Activated CD4-positive, alpha-beta T cell treated with anti-CD3 and anti-CD28 coated beads, Interleukin-2, amount 50 U/mL, for 1 hour (primary cell): ENCODE measurements around the gene SLC32A1.
A peak's percentile ranks its signal among the peaks of the same experiment; 100 is the strongest.

Experiments
- DNase-seq: peaks from one replicate; pipeline ENCODE4 v3.0.0-alpha.2; 2020

The SLC32A1 gene

DNA sequence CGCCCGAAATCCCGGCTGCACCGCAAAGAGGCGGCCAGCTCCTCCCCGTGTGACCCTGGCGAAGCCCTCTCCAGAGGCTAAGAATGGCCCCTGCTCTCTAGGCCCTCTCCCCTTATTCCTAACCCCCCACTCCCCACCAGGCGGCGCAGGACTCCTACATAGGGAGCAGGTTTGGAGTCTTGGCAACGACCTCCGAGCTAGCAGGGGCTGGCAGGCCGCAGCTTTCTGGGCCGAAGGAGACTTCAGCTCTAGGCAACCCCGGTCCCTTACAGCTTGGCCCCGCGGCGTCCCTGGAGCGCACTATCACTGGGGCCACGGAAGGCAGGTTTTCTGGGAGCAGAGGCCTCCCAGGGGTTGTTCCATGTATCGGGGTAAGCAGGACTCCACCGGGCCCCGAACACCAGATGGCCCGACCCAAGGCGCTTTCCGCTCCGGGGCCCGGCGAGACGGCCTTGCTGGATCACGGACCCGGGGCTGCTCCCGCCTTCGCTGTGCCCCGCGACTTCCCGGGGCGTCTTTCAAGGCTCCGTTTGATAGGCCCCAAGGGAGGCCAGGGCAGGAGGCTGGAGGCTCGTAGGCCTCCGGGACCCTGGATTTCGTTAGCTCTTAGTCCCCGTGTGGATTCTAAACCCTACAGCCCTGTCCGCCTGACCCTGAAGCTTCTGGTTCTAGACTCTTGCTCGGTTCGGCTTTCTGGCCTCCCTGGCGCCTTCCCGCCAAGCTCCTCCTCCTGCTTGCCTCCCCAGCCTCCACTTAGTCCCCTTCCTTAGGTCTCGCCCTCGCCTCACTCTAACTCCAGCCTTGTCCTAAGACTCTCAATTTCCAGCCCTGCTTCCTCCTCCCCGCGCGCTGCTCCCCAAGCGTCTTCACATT, 1.9 kb downstream of the SLC32A1 start:
- peak; percentile 39 for DNase-seq

DNA sequence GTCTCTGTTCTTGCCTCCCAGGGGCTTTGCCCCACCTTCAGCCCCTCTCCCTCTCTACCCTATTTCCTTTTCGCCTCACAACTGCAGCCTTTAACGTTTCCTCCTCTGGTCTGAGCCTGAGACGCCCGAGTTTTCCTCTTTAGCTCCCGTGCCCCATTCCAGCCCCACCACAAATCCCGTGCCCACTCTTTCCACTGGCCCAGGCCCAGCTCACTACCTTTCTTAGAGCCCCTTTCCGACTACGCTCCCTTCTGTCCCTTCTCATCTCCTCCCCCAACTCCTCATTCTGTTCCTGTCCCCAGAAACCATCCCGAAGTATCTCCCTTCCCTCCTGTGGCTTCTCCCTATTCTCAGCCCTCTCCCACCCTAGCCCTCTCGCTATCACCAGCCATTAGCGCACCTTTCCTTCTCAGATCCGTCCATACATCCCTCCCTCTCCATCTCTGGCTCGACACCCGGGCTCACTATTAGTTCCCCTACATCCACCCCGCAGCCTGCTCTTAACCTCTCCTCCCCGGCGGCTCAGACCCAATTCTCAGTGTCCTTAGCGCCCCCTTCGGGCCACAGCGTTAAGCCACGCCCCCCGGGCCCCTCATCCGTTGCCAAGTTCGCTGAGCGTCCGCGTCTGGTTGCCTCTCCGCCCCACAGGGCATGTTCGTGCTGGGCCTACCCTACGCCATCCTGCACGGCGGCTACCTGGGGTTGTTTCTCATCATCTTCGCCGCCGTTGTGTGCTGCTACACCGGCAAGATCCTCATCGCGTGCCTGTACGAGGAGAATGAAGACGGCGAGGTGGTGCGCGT, 2.7 kb downstream of the SLC32A1 start:
- DNase-seq, result peak; percentile 51

DNA sequence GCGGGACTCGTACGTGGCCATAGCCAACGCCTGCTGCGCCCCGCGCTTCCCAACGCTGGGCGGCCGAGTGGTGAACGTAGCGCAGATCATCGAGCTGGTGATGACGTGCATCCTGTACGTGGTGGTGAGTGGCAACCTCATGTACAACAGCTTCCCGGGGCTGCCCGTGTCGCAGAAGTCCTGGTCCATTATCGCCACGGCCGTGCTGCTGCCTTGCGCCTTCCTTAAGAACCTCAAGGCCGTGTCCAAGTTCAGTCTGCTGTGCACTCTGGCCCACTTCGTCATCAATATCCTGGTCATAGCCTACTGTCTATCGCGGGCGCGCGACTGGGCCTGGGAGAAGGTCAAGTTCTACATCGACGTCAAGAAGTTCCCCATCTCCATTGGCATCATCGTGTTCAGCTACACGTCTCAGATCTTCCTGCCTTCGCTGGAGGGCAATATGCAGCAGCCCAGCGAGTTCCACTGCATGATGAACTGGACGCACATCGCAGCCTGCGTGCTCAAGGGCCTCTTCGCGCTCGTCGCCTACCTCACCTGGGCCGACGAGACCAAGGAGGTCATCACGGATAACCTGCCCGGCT, 3.4 kb downstream of the SLC32A1 start:
- DNase-seq, result no peak

DNA sequence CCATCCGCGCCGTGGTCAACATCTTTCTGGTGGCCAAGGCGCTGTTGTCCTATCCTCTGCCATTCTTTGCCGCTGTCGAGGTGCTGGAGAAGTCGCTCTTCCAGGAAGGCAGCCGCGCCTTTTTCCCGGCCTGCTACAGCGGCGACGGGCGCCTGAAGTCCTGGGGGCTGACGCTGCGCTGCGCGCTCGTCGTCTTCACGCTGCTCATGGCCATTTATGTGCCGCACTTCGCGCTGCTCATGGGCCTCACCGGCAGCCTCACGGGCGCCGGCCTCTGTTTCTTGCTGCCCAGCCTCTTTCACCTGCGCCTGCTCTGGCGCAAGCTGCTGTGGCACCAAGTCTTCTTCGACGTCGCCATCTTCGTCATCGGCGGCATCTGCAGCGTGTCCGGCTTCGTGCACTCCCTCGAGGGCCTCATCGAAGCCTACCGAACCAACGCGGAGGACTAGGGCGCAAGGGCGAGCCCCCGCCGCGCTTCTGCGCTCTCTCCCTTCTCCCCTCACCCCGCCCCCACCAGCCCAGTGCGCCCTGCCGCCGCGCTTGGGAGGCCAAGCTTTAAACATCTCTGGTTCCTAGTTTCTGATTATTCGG, 4.0 kb downstream of the SLC32A1 start:
- no peak for DNase-seq

DNA sequence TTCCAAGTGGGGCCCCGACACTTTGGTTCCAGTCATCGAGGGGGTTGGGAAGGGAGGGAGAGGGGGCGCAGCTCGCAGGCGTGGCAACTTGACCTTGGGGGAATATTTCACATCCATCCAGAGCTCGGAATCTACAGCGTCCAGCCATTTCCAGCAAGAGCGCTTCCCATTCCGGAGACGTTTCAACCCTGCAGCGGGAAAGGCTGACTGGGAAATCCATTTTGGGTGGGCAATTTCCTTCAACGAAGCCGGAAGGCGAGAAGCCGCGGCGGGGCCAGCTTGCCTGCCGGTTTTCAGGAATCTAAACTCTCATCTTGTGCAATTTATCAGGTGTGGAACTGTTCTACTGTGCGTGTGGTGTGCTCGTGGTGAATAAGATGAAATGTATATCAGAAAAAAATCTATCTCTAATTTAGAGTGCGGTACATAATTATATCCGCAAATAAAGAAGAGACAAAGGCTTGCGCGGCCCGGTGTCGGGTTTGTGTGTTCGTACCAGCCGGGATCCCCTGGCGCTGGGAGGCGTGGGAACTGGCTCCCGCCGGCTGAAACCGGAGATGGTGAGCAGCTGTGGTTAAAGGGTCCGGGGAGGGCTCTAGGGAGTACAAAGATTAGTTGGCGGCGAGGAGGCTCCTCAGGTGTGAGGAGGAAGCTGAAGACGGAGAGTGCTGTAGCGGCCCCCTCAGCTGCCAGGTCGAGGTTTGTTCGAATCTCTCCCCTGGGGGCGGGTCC, 4.8 kb downstream of the SLC32A1 start:
- no peak for DNase-seq

DNA sequence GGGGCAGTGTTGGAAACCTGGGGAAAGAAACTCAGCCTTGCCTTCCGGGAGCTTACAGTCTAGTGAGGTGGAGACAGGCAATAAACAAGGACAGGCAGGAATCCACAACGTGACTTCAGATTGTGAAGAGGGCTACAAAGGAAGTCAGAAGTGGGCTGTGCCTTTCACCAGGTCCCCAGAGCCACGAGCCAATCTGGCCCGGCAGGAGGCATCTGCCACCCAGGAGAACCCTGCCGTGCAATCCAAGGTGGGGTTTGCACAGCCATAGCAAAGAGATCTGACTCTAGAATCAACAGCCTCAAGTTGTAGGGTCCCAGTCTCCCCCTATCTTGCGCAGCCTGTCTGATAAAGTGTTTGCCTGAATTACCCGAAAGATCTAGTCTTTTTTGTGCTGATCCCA, 5.5 kb downstream of the SLC32A1 start:
- DNase-seq, result no peak

DNA sequence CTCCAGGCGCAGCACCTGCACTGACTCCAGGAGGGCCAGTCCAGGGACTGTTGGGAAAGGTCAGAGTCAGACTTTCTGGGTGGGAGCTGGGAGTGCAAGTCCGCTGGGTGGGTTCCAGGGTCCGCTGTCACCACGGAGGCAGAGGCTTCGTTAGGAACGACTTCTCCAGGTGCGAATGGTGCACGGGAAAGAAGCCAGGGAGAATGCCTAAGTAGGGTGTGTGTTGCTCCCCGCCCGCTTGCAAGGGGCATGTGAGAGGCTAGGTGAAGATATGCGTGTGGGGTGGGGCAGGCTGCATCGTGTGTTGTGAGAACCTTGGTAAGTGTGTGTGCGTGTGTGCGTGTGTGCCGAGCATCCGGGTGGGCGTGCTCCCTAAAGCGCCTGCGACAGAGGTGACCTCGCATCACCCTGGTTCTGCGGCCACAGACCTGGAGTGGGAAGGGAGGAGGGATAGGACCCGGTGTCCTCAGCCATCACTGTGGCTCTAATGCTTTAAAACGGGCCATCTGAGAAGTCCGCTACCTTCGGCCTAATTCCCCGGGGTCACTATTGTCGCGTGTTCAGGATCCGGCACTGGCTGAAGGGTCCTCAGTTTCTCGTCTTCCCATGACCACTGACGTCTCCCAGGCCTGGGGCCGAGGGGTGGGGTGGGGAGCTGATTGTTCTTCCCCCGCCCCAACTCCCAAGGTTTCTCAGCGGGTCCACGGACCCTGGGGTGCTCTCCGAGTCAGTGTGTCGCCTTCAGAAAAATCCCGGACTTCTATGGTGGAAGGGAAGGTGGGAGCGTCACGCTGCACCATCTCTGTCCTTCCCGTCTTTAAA, 6.1 kb downstream of the SLC32A1 start:
- DNase-seq, result no peak

DNA sequence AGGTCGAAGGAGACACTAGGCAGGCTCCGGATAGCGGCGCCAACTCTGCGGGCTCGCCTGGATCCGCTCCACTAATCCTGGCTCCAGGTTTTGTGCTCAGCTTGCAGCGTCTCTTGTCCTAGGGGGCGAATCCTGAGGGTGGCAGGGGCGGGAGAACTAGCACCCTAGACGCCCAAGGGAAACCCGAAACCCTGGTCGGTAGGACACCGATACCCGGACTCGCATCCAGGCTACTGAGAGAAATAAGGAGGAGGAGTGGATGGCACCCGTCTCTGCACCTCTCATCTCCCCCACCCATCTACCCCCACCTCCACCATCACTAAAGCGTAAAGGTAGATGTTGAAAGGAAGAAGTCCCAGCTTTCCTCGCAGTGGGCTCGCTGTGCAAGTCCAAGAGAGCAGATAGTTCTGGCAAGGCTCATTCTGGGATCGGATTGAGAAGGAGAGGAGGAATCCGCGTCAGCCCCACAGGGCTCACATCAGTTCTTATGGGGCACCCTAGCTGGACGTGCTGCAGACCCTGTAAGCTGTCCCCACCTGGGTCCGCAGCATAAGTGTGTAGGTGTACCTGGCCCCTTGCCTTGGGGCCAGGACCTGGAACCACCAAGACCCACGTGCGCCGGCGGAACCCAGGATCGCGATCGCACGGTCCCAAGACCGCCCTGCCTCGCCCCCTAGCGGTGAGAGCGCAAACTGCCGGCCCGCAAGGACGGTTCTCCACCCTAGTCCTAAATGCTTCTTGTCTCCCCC, 6.9 kb downstream of the SLC32A1 start:
- peak; percentile 78 for DNase-seq

DNA sequence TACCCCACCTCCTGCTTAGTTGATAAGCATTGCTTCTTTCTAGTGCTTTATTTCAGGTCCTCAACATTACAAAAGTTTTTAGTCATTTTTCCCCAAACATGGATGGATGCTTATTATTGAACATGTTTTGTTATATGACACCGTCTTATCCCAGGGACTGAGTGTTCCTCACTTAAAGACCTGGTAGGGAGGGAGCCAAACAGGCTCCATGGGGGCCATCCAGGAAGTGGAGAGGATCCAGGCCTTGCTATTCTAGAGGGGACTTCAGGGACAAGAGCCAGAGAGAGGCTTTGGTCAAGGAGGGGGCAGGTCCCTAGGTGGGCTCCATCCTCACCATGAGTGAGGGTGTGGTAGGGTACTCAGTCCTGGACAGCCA, 7.4 kb downstream of the SLC32A1 start:
- DNase-seq, result no peak

DNA sequence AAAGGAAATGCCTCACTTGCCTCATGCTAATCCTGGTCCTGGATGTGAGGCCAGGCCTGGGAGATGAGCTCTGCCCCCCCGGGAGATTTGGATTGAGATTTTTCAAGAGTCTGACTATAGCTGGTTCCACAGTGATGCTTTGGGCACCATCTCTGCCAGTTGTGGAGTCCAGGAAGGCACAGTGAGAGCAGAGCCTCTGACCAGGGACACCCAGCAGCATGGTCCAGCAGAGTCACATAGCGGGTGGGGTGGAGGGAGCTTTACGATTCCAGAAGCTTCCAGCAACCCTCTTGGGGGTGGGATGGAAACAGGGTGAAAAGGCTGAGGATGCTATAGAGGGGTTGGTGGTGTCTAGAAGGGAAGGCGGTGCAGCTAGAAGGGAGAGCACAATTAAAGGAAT, 8.7 kb downstream of the SLC32A1 start:
- no peak for DNase-seq

DNA sequence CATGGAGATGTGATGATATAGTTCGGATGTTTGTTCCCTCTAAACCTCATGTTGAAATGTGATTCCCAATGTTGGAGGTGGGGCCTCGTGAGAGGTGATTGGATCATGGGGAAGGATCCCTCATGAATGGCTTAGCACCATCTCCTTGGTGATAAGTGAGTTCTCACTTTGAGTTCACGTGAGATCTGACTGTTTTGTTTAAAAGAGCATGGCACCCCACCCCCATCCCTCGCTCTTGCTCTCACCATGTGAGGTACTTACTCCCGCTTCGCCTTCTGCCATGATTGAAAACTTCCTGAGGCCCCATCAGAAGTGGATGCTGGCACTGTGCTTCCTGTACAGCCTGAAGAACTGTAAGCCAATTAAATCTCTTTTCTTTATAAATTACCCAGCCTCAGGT, 10.9 kb downstream of the SLC32A1 start:
- no peak for DNase-seq

DNA sequence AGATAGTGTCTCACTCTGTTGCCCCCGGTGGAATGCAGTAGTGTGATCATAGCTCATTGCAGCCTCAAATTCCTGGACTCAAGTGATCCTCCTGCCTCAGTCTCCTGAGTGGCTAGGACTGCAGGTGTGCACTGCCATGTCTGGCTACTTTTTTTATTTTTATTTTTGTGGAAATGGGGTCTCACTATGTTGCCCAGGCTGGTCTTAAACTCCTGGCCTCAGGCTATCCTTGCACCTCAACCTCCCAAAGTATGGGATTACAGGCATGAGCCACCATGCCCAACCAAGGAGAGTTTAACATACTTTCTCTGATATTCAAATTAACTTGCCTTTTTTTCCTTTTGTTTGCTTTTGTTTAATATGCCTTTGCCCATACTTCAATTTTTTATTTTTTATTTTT, 13.6 kb downstream of the SLC32A1 start:
- no peak for DNase-seq

DNA sequence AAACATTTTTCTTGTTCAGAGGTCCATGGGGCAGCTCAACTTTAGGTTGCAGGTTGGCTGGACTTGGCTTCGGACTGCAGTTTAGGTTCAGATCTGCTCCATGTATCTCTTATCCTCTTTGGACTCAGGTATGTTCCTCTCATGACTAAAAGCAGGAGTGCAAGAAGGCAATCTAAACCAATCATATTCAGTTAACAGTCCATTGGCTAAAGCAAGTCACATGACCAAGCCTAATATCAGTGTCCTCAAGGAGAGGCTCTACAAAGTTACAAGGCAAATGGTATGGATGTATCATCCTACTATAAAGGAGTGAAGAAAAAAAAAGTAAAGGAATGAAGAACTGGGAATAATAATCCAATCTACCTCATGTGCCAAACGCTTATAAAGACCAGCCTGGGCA, 21.5 kb downstream of the SLC32A1 start:
- no peak for DNase-seq

DNA sequence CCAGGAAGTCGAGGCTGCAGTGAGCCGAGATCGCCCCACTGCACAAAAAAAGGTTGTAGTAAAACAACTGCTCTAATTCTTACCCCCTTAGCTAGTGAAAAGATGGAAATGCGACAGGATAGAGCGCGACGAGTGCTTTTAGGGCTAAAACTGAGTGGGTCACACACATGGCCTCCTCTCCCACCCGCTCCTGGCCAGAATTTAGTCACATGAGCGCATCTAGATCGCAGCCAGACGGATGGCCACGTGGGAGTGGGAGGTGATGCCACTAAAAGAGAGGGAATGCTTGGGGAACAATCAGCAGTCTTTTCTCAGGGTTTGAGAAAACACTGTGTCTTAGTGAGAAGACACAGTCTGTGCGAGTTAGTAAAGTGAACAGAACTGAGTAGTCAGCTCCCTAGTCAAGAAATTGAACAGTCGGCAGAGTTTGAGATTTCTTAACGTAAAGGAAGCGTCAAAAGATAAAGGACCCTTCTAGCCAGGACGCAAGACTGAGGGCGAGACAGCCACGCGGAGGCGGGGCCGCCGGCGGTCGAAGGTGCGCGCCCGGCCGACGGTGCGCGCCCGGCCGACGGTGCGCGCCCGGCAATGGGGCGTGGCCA, 23.3 kb downstream of the SLC32A1 start:
- no peak for DNase-seq

DNA sequence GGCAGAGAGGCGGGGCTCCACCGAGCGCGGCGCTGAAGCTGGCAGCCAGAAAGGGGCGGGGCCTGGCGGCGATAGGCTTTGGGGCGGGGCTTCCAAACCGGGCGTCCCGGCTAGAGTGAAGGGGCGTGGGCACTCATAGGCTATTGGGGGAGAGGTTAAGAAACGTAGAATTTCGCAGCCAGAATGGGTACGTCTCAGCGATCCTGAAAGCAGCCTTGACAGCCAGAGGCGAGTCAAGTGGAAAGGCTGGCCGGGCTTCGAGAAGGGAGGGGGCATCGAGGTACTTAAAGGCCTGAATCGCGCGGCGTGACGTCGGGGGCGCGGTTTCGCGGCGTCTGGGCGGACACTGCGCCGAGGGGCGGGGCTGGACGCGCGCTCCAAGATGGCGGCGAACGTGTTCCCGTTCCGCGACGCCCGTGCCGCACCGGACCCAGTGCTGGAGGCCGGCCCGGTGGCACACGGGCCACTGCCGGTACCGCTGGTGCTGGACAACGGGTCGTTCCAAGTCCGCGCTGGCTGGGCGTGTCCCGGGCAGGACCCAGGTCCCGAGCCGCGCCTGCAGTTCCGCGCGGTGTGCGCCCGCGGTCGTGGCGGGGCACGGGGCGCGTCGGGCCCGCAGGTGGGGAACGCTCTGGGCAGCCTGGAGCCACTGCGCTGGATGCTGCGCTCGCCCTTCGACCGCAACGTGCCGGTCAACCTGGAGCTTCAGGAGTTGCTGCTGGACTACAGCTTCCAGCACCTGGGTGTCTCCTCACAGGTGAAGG, 24.0 kb downstream of the SLC32A1 start, which contains the start of gene ACTR5:
TSS of gene ACTR5 (plus strand) at position 364 of the 764 bp plus-strand sequence. CDS start at position 383, 19 bp downstream.
- peak; percentile 98 for DNase-seq

DNA sequence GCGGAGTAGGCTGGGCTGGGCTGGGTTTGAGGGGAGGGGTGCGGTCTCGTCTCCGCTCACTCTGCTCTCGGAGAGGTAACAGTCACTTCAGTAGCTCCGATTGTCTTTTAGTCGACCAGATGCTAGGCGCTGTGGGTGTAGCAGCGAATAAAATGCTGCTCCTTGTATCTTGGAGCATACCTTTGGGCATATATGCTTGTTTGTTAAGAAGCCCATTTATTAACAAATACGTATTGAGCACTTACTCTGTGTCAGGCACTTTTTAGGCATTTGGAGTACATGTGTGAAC, 24.5 kb downstream of the SLC32A1 start:
- peak; percentile 60 for DNase-seq

DNA sequence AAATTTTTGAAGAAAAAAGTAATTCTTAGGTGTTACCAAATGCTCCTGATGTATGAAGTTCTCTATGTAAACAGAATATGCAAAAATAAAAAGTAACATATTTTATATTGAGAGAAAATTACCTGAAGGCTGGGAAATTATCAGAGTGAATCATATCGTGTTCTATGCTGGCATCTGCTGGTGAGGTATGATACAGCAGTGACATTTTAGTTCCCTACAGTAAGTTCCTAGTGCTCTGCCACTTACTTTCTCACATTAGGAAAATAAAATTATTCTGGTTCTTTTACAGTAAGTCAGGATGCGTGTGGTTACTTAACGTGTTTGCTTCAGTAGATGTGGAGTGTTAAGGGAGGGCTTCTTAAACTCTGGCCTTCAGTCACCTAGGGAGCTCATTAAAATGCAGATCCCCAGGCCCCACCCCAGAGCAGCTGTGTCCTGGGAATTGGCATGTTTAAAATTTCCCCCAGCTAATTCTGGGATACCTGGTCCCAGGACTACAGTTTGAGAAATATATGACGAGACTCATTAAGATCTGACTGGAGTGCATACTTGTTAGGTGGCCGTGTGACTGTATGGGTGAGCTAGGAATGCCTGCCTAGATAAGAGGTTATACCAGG, 27.2 kb downstream of the SLC32A1 start:
- no peak for DNase-seq

DNA sequence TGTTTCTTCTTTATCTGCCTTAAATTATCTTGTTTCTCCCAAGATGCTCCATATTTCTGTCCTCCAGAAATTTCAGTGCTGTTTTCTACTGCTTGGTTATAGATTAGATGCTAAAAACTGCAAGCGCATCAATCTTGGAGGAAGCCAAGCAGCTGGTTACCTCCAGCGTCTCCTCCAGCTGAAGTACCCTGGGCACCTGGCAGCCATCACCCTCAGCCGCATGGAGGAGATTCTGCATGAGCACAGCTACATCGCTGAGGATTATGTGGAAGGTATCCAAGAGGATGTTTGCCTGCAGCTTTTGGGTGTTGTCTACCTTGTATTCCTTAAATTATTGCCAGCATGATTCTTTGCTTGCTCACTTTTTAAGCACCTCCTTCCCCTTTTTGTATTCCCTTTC, 27.7 kb downstream of the SLC32A1 start:
- no peak for DNase-seq

DNA sequence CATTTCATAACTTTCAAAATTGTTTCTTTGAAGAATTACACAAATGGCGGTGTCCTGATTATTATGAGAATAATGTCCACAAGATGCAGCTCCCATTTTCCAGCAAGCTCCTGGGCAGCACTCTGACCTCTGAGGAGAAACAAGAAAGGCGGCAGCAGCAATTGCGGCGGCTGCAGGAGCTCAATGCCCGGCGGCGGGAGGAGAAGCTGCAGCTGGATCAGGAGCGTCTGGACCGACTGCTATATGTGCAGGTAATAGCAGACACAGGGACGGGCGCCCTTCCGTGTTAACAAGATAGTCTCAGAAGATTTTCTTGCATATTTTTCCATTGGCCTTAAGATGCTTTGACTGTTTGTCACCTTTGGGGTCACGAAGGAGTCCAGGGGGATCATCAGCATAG, 30.6 kb downstream of the SLC32A1 start:
- no peak for DNase-seq
